HG02623 (cell line): ENCODE measurements around the gene OPRL1.

Experiments
- ATAC-seq: cut with Tn5 transposase; IDR thresholded peaks from one replicate; pipeline ENCODE4 v1.9.1; 2021; ENCODE audit warnings: moderate library complexity; ENCODE audit not compliant: unreplicated experiment

Gene OPRL1

DNA sequence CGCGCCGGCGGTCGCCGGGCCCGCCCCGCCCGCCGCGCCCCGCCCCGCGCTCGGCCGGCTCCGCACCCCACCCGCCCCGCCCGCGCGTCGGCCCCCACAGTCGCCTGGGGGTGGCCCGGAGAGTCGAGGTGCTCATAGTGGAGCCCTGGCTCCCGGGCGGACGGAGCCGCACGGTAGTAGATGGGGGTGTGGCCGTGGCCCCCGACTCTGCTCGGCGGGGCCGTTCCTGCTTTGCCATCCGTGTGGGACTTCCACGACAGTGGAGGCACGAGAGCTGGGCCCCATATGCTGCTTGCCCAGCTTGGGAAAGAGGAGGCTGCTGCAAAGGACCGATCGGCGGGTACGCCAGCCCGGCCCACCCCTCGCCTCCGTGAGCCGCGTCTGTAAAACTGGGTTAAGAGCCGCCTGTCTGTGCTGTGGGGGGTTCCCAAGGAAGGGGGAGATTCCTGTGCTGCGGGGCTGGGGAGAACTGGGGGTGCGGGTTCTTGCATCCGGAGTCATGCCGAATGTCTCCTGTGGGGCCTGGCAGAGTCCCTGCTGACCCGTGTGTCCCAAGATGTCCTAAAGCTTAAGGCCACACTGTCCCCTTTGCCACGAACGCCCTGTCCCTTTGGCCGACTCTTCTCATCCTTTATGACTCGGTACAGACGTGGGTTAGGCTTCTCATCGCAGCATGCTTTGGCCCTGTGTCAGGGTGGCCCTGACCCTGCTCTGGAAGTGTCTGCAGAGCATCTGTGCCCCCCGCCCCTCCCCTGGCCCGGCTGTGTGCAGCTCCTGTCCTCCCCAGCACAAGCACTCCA, at the start of gene OPRL1:
OPRL1 (plus strand) TSS at position 70 of the 800 bp plus-strand sequence. CDS start 12,639 bp downstream, outside the sequence.
- ATAC-seq, result peak; percentile 32

DNA sequence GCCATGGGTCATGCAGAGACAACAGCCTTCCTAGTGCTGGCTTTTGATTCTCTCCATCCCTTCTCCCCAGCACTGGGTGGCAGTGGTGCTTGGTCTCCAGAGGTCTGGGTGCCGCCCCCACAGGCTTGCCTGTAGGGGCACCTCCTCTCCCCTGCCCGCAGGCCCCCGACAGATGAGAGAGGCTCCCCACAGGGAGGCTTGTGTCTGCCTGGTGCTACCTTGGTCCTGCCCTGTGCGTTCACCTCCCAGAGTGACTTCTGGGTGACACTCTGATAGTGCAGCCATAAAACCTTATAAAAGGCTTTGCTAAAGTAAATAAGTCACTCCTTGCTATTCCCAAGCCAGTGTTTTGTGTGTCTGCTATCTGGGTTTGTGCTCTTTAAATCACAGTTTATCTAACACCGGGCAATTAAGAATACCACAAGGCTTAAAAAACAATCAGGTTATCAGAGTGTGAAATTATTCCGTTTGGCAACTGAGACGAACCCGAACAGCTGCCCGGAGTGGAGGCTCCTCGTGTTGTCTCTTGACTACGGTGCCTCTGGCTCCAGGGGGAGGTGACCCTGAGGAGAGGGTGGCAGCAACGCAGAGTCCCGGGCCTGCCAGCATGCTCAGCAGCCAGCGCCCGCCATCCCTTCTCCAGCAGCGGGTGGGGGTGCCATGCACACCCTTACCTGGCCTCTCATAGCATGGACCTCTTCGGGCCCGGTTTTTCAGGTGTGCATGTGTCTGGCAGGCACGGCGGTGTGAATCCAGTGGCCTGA, 49.3 kb upstream of the OPRL1 start:
- no peak for ATAC-seq

DNA sequence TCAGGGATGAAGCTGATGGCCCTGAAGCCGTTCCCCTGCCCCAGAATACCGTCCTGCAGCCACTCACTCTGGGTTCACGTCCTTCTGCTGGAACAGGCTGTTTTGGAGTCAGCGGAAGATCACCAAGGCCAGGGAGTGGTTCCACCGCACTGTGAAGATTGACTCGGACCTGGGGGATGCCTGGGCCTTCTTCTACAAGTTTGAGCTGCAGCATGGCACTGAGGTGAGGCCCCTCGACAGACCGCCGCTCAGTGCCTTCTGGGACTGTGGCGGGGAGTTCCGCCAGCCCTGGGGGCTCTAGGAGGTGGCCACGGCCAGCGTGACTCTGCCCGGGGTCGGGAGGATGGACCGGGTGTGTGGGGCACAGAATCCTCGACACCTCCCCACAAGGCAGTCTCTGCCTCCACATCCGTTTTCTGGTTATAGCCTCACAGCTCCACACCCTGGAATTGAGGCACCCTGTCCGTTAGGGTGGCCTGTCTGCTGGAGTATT, 48.0 kb upstream of the OPRL1 start:
- ATAC-seq, result no peak

DNA sequence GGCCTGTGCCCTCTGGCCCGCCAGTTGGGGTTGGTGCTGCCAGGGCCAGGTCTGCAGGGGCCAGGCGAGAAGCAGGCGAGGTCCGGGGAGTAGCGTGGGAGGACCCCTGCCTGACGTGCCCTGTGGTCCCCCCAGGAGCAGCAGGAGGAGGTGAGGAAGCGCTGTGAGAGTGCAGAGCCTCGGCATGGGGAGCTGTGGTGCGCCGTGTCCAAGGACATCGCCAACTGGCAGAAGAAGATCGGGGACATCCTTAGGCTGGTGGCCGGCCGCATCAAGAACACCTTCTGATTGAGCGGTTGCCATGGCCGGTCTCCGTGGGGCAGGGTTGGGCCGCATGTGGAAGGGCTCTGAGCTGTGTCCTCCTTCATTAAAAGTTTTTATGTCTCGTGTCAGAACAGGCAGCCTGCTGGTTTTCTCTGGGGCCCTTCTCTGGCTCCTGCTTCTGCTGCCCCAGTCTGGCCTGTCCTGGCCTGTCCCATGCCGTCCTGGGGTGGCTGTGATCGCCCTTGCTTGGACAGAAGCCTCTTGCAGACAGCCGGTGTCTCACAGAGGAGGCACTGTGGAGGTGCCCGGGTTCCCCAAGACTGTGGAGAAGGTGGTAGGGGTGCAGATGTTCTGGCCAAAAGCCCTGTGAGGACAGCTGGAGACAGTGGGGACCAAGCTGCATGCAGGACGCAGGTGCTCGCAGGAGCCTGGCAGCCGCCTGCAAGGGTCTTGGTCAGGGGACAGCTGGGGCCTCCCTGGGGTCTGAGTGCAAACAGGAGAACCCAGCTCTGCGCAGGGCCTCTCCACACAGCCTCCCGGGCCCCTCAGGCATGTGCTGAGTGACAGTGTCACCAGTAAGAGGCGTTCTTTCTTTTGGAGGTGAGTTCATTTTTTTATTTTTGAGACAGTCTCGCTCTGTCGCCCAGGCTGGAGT, 46.9 kb upstream of the OPRL1 start:
- no peak for ATAC-seq

DNA sequence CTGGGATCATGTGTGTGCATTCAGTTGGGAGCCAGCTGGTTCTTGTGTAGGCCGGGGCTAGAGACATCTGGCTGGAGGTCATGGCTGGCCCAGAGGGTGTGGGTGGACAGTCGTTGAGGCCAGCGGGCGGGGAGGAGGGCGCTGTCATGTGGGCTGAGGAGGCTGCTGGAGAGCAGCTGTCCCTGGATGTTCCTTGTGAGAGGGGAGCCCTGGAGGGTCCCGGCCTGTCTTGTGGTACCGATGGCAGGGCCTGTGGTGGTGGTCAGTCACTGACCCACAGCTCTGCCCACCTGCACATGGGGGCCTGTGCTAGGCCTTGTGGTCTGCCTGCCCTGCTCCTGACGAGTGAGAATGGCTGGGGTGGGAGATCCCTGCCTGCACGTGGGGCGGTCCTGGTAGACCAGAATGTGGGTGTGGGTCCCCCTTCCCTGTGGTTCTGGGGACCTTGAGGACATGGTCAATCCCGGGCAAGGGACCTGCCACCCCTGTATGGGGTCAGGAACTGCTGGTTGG, 45.8 kb upstream of the OPRL1 start:
- ATAC-seq, result no peak

DNA sequence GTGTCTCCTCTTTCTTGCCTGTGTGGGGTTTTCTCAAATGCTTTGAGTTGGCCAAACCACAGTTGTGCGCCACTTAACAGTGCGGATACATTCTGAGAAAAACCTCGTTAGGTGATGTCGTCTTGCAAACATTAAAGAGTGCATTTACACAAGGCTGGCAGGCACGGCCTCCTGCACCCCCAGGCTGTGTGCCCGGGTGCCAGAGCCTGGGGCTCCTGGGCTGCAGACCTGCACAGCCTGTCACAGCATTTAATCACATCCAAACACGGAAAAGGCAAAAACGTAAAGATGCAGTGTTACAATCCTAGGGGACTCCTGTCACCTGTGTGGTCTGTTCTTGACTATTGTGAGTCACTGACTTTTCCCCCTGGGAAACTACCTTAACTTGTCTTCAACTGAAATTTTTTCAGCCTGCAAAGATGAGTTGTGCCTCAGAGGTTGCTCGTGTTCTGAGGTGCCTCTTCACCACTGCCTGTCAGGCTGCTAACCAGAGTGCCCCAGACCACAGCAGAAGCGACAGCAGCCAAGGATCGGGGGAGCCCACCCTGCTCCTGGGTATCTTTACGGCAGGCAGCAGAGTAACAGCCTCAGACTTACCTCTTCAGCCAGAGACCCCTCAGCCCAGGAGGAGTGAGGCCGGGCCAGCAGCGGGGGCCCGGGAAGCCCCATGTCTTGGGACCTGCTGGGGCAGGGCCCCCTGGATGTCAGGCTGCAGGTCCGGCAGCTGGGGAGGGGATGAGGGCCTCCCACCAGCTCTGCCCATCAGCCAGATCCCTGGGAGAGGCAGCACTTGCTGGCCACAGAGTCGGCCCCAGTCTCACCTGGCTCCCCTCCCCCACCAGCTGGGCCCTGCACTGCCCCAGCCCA, 44.6 kb upstream of the OPRL1 start:
- ATAC-seq, result no peak

DNA sequence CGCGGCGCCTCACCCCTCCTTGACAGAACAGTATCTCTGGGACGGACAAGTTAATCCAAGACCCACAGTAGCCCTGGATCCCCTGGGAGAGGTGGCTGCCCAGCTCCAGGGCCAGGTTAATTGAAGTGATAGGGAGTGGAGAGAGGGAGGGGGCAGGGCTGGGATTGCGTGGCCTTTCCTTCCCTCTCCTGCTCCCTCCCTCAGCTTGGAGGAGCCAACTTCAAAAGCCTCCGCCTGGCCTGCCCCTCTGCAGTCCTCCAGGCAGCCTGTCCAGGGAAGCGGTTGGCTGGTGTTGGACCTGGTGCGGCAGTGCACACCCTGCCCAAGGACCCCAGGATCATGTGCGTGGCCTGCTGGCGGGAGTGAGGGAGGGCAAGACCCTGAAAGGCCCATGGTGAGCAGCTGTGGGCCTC, 43.9 kb upstream of the OPRL1 start, which contains the start of gene C20orf204:
C20orf204 (plus strand) TSS at position 250 of the 413 bp plus-strand sequence; CDS start at position 392, 142 bp downstream.
- no peak for ATAC-seq

DNA sequence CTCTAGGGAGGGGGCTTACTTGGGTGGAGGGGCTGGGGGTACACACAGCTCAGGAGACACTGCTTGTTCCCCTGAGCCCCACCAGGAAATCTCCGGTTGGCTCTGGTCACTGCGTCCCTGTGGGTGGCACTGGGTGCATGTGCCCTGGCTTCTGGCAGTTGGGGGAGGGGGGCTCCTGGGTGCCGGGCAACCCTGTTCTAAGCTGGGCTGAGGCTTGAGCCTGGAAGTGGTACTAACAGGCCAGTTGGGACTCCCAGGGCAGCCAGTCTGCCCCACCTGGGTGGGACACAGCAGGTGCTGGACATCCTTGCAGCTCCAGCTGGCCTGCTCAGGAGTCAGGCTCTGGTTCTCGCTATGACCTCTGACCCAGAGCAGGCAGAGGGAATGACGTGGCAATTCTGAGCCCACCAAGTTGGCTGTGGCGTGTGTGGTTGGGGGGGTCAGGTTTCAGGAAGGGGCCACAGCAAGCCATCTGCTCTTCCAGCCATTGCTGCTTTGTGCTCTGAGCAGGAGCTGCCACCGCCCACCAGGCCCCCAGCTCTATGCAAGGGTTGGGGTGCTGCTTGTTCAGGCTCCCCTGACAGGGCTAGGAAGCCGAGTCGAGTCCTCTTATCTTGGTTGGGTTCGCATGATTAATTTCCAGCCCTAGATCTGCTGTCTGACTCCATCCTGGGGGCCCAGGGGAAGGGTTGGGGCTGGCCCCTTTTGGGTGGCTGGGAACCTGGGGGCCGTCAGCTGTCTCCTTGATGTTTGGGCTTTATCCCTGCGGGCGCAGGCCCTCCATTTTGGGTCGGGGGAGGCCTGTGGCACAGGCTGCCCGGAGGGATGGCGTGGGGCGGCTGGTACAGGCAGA, 43.3 kb upstream of the OPRL1 start:
- no peak for ATAC-seq

DNA sequence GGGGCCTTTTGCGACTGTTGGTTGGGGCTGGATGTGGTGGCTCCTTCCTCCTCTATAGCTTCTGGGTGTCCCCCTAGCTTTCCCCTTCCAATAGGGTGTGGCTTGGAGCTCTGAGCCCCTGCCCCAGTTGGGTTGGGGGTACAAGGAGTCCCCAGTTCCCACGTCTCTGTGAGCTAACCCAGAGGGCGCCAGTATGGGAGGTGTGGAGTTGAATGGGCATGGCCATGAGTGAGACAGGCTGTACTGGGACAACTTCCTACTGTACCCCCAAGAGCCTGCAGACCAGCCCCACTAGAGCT, 42.7 kb upstream of the OPRL1 start:
- no peak for ATAC-seq

DNA sequence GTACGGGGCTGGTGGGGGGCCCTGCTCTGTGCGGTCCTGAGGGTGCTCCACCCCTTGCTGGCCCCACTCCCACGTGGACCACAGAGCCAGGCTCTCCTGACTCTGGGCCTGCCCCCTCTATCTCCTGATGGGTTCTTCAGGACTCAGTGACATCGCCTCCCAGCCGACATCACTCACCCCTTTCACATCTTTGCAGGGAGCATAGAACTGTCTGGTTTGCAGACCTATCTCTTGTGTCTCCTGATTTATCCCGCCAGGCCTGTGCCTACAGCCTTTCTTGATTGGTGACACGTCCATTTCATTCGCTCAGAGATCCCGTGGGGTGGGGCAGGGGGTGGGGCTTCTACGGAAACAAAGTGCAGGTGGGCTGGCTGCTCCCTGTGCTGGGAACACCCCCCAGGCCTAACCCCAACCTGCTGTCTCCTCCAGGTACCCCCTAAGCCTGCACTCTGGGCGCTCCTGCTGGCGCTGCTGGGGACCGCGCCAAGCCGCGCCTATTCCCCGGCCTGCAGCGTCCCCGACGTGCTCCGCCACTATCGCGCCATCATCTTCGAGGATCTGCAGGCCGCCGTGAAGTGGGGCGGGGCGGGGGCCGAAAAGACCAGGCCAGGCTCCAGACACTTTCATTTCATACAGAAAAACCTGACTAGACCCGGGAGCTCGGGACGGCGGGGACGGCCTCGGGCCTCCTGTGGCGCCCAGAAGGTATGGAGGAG, 42.2 kb upstream of the OPRL1 start:
- ATAC-seq, result no peak

DNA sequence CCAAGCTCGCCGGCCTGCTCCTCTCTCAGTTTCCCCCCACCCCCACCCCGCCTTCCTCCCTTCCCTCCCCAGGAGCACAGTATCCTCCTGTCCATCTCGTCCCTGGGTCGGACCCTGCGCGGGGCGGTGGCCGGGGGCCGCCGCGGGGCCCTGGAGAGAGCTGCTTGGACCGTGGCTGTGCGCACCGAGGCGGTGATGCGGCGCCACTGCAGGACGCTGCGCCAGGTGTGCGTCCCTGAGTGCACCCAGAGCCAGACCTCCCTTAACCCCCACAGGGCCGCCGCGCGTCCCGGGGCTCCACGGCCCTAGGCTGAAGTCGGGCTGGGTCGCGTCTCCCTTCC, 41.7 kb upstream of the OPRL1 start:
- peak; percentile 11 for ATAC-seq

DNA sequence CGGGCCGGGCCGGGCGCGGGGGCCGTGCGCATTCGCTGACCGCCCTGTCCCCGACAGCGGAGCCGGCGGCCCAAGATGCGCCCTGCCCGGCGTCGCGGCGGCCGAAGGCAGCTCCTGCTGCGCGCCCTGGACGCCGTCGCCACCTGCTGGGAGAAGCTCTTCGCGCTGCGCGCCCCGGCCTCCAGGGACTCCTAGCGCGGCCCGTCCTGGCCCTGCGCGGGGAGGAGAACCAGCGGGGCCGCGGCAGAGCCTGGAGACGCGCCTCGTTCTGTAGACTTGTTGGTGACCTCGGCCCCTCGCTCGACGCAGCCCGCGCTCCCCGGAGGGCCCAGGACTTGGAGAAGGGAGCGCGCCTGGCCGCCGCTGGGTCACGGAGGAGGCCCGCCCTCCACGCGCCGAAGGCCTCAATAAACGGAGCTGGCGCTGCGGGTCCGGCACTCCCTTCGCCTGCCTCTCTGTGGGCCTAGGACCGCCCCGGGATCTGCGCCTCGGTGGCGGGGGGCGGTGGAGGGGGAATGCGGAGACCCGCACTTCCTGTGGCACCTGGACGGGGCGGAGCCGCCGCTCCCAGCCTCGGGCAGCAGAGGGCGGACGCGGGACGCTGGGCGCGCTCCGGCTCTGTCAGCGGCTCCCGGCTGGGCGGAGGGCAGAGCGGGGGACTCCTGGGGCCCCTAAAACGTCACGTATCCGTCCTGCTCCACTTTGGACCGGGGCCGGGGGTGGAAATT, 41.2 kb upstream of the OPRL1 start:
- peak; percentile 39 for ATAC-seq

DNA sequence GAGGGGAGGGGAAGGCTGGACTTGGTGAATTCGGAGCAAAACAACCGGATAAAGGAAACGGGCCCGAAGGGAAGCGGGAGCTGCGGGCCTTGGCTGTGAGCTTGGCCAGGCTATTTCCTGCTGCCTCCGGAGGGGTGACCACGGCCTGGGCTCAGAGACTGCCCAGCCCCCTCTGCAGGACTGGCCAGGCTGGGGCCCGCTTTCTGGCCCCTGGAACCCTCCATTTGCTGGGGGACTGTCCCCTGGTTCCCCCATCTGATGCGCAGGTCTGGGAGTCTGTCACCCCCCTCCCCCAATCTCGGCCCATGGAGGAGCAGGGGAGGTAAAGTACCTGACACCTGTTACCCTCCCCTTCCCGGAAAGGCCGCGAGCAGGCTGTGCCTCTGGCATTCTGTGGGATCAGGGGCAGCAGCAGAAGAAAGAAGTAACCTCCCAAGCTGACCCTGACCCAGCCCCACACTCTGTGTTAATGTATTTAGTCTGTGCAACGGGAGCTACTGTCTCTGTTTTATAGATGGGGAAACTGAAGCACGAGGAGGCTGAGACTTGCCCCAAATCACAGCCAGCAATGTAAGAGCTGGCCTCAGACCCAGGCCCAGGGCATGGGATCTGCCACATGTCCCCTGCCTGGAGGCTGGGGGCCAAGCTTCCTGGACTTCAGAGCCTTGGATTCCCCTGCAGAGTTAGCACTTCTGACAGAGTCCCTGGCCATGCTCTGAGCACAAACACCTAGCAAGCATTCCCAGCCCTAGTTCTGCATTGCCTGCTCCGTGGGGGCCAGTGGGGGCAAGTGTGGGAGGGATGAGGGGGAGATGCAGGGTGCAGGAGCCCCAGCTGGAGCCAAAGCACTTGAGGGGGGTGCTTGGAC, 40.4 kb upstream of the OPRL1 start:
- no peak for ATAC-seq

DNA sequence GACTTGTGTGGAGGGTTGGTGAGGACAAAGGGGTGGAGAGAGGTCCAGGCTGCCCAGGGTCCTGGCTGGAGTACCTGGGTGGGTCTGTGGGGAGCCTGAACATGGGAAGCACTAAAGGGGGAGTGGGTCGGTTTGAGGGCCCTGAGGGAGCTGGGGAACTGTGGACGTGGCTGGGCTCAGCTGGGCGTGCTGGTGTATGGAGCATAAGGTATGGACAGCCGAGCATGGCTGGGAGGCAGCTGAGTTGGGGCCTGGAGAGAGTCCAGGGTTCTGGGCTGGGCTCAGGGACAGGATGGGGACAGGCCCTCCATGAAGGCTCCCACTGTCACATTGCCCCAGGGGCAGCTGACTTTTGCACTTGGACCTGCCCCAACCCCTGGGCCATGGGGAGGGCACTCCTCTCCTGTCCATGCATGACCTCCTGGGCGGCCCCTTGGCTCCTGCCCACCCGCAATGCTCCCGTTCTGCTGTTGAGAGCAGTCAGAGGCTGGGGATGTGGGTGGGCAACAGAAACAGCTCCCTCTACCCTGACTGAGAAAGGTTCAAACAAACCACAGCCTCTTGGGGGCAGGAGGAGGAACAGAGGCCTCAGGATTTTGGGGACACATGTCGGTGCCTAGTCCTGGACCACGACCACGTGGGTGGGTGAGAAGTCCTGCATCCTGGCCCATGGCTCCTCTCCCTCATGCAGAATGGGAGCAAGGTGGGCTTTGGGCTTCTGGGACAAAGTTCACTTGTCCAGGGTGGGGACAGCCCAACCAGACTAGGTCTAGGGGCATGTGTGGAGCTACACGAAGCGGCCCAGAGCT, 39.4 kb upstream of the OPRL1 start:
- no peak for ATAC-seq

DNA sequence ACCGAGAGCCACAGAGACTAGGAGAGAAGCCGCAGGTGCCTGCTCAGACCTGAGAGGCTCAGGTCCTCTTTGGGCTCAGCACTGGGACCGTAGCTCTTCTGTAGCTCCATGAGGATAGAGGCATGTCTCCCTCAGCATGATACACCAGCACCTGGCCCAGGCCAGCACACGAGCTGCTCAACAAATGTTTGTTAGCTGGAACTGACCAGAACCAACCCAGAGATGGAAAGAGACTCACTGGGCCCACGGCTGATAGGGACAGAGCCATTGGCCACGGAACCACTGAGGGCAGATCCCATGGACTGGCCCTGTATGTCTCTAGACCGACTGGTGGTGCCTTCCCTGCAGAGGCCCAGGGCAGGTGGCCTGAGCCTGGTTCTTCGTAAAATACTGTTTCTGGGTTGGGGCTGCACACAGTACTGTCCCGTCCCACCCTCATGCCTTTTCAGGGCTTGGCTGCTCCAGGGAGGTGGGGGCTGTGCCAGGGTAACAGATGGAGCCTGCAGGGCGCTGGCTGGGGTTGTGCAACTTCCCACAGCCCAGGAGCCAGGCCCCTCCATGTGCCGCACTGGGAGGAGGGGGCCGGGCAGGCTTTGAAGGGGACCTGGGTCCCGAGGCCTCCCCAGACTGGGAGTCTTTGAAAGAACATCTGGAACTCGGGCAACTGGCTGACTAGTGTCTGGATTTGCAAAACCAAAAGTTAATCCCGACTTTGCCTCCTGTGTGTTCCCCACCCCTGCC, 38.7 kb upstream of the OPRL1 start:
- ATAC-seq, result no peak

DNA sequence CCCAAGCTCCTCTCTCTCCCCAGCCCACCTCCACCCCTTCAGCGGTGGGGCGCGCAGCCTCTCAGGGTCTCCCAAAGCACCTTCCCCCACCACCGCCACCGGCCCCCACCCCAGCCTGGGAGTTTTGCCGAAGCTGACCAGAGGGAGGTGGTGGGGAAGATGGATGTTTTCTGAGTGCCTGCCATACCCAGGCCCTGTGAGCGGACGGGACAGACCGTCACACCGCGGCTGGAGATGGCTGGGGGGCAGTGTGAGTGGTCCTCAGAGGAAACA, 38.2 kb upstream of the OPRL1 start:
- ATAC-seq, result no peak
